Gastroesophageal sphincter (tissue), 3 donors: Measurements from ENCODE around the gene HAX1.

Experiments used
- POLR2AphosphoS5 ChIP-seq: sonication (generic); formaldehyde crosslinking; IDR thresholded peaks from one replicate; pipeline ENCODE4 v1.6.1; 2017; ENCODE audit warnings: antibody characterized with exemption
- TF ChIP-seq, protein P1 (sequence below), 4 experiments: fragments of 200-600 bp in 2 of 4; fragments of 450-650 bp in 2 of 4; sonication (generic) in 1 of 4; IDR thresholded peaks; one replicate each; pipeline ENCODE4 v1.5.1; 2017 to 2019; ENCODE audit warnings: antibody characterized with exemption in 4 of 4, mild to moderate bottlenecking in 2 of 4, moderate library complexity in 2 of 4

DNA sequence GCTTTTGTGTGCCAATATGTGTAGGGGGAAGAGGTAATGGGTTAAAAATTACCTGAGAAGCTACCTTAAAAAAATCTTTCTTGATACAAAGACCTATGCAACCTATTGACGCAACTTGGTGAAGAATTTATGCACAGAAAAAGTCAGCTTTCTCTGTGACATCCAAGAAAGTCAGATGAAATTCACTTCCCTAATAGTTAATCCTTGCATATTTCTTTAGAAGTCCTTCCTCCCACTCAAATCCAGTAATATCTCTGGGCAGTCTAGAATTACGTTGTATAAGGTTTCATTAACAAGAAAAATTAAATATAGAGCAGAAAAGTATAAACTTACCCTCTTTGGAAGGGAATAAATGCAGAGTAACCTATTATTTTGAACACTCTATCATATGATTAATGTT is 48.8 kb upstream of the HAX1 start:
- TF ChIP-seq, protein P1, sequence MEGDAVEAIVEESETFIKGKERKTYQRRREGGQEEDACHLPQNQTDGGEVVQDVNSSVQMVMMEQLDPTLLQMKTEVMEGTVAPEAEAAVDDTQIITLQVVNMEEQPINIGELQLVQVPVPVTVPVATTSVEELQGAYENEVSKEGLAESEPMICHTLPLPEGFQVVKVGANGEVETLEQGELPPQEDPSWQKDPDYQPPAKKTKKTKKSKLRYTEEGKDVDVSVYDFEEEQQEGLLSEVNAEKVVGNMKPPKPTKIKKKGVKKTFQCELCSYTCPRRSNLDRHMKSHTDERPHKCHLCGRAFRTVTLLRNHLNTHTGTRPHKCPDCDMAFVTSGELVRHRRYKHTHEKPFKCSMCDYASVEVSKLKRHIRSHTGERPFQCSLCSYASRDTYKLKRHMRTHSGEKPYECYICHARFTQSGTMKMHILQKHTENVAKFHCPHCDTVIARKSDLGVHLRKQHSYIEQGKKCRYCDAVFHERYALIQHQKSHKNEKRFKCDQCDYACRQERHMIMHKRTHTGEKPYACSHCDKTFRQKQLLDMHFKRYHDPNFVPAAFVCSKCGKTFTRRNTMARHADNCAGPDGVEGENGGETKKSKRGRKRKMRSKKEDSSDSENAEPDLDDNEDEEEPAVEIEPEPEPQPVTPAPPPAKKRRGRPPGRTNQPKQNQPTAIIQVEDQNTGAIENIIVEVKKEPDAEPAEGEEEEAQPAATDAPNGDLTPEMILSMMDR (IDR thresholded peaks at IDR 0.05) = no peak
- TF ChIP-seq POLR2AphosphoS5 = no peak
